Uterus (tissue), 4 donors: ENCODE results near the gene FAHD1. TPM values are rescaled to one million over a fixed set of nuclear protein-coding genes. Genes with fewer than 3 reads are reported as not detected.

Source experiments
- DNase-seq, 2 donors: peaks; one replicate each; pipeline ENCODE4 v3.0.0-alpha.2; 2019 to 2020
- H3K27ac ChIP-seq, 2 donors: fragments of 200-600 bp; sonication (generic); 1 replicate in 1 of 2; 2 replicates in 1 of 2; pipeline ENCODE4 v1.5.1; 2016 to 2018
- H3K27me3 ChIP-seq, 2 donors: fragments of 200-600 bp; sonication (generic); one replicate each; pipeline ENCODE4 v1.5.1; 2018 to 2019; ENCODE audit warnings: control low read depth in 1 of 2
- H3K36me3 ChIP-seq, 2 donors: fragments of 200-600 bp; sonication (generic); one replicate each; pipeline ENCODE4 v1.5.1; 2019; ENCODE audit warnings: control low read depth in 1 of 2
- H3K4me1 ChIP-seq, 2 donors: fragments of 200-600 bp; sonication (generic); one replicate each; pipeline ENCODE4 v1.5.1; 2018 to 2019; ENCODE audit warnings: control low read depth in 1 of 2
- H3K4me3 ChIP-seq, 2 donors: fragments of 200-600 bp; sonication (generic); 1 replicate in 1 of 2; 2 replicates in 1 of 2; pipeline ENCODE4 v1.5.1; 2018 to 2019; ENCODE audit warnings: mild to moderate bottlenecking in 1 of 2
- H3K9me3 ChIP-seq, 2 donors: fragments of 200-600 bp; sonication (generic); one replicate each; pipeline ENCODE4 v1.5.1; 2019; ENCODE audit warnings: control low read depth in 1 of 2
- CTCF ChIP-seq, 4 experiments: fragments of 200-600 bp in 2 of 4; fragments of 450-650 bp in 2 of 4; sonication (generic) in 2 of 4; IDR thresholded peaks; one replicate each; pipeline ENCODE4 v1.5.1; 2016 to 2019; ENCODE audit warnings: antibody characterized with exemption in 4 of 4, mild to moderate bottlenecking in 2 of 4, moderate library complexity in 1 of 4
- POLR2A ChIP-seq, 2 donors: fragments of 450-650 bp; IDR thresholded peaks; one replicate each; pipeline ENCODE4 v1.6.1; 2016; ENCODE audit warnings: antibody characterized with exemption in 2 of 2, mild to moderate bottlenecking in 1 of 2, moderate library complexity in 1 of 2
- intact Hi-C: fragments of 100-400 bp; cut with DNase I; formaldehyde crosslinking; loops from one replicate; pipeline ENCODE4 v1.15.1; 2023; ENCODE audit warnings: low total_unique reads
- total RNA-seq, 4 donors: library from RNA; depleted of rRNA in 3 of 4; stranded (reverse); fragments of >200 nt in 3 of 4; gene quantifications; one replicate each; pipeline versions ENCODE4 v1.1.0 to v1.2.4, GENCODE V29; 2014 to 2023
- donor health status: DM: yes; HTN: yes; CAD: no.

The FAHD1 gene
- total RNA-seq, 4 donors from 2014 or later: 3.5 to 115 (median 22.2) TPM

DNA sequence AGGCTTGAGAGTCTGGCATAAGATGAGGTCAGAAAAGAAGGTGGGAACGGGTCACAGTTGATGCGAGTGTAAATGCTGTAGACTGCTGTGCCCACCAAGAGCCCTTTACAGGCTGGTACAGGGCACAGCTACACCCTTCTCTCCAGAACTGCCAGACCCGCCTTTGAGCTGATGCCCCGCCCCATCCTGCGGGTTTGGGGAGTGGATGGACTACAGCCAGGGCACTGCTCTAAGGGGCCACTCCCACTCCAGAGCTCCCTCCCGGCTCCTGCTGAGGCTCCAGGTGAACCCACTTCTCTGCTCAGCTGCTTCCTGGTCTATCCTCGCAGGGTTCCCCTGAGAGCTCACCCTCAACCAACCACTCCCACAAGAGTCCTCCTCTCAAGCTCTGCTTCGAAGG, 32.6 kb downstream of the FAHD1 start:
- H3K27ac ChIP-seq: no peak overlapping the region
- no peaks in the 10 kb centered on the region for H3K4me1 ChIP-seq
- no peak overlapping the region for H3K4me3 ChIP-seq
- TF ChIP-seq POLR2A (IDR thresholded peaks at IDR 0.05): no peak
- TF ChIP-seq CTCF (IDR thresholded peaks at IDR 0.05): no peak
- DNase-seq: no peak
- no peaks in the 10 kb centered on the region for H3K9me3 ChIP-seq
- H3K27me3 ChIP-seq: no peaks in the 10 kb centered on the region
- intact Hi-C loops: loop anchor here (5.0 kb wide), 1 partner anchor 73 kb away; no protein-coding TSS in a partner anchor
- no peaks in the 10 kb centered on the region for H3K36me3 ChIP-seq

DNA sequence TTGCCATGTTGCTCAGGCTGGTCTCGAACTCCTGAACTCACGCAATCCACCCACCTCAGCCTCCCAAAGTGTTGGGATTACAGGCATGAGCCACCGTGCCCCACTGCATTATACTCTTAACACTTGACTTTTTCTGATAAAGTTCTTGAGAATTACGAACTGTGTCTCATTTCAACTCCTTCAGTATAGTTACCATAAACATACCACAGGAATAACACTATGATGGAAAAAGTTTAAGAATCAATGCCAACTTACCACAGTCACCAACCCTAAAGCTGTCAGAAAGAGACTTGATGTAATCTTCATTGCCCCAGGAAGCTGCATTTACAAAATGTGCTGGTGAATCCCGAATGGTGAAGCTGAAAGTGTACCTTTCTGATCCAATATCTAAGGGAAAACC, 34.7 kb downstream of the FAHD1 start:
- Histone ChIP-seq H3K27me3 (no peaks in the 10 kb centered on the region), H3K27ac (no peak overlapping the region), H3K36me3 (no peaks in the 10 kb centered on the region), H3K4me3 (no peak overlapping the region), H3K4me1 (no peaks in the 10 kb centered on the region), H3K9me3 (no peaks in the 10 kb centered on the region)
- intact Hi-C loops: loop anchor here (5.0 kb wide), 1 partner anchor 71 kb away; no protein-coding TSS in a partner anchor
- TF ChIP-seq CTCF (IDR thresholded peaks at IDR 0.05) (no peak), POLR2A (IDR thresholded peaks at IDR 0.05) (no peak)
- no peak for DNase-seq

- Histone ChIP-seq H3K4me3 (no peak overlapping the region), H3K9me3 (no peaks in the 10 kb centered on the region), H3K27ac (no peak overlapping the region), H3K4me1 (no peaks in the 10 kb centered on the region), H3K36me3 (no peaks in the 10 kb centered on the region), H3K27me3 (no peaks in the 10 kb centered on the region)
- TF ChIP-seq POLR2A (IDR thresholded peaks at IDR 0.05): no peak
- no peak for TF ChIP-seq CTCF (IDR thresholded peaks at IDR 0.05)
- no peak for DNase-seq
- intact Hi-C loops: loop anchor here (5.0 kb wide), 1 partner anchor 70 kb away; no protein-coding TSS in a partner anchor
Observed at GRCh38 chr16:1862394-1862793, 35.4 kb downstream of the FAHD1 start.

DNA sequence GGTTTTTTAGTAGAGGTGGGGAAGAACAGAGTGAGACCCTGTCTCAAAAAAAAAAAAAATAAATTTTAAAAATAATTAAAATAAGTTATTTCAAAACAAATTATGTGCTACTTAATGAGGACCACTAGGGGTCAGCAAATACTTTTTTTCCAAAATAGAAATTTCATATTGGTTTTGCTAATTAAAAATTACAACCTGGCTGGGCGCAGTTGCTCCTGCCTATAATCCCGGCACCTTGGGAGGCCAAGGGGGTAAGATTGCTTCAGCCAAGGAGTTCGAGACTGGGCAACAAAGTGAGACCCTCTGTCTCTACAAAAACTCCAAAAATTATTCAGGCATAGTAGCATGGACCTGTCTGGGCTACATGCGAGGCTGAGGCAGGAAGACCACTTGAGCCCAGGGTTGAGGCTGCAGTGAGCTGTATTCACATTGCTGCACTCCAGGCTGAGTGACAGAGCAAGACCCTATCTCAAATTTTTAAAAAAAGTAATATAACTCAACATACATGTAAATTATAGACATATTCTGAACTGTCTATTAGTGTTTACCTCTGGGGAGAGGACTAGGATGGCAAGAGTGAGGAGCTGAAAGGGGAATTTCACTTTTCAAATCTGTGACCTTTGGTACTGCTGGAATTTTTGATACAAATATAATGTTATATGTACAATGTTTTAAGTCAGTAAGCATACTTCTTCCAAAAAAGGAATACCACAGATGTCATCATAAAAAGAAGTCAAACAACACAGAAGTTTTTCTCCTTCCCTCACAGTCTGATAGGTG, 36.9 kb downstream of the FAHD1 start:
- H3K27ac ChIP-seq: no peak overlapping the region
- intact Hi-C loops: loop anchor here (5.0 kb wide), 1 partner anchor 68 kb away; no protein-coding TSS in a partner anchor
- no peak overlapping the region for H3K4me3 ChIP-seq
- no peaks in the 10 kb centered on the region for H3K9me3 ChIP-seq
- no peaks in the 10 kb centered on the region for H3K36me3 ChIP-seq
- H3K4me1 ChIP-seq: no peaks in the 10 kb centered on the region
- no peak for DNase-seq
- H3K27me3 ChIP-seq: no peaks in the 10 kb centered on the region
- peak; percentile 31 to 52 (median 46) for TF ChIP-seq CTCF (IDR thresholded peaks at IDR 0.05)
- TF ChIP-seq POLR2A (IDR thresholded peaks at IDR 0.05): no peak

DNA sequence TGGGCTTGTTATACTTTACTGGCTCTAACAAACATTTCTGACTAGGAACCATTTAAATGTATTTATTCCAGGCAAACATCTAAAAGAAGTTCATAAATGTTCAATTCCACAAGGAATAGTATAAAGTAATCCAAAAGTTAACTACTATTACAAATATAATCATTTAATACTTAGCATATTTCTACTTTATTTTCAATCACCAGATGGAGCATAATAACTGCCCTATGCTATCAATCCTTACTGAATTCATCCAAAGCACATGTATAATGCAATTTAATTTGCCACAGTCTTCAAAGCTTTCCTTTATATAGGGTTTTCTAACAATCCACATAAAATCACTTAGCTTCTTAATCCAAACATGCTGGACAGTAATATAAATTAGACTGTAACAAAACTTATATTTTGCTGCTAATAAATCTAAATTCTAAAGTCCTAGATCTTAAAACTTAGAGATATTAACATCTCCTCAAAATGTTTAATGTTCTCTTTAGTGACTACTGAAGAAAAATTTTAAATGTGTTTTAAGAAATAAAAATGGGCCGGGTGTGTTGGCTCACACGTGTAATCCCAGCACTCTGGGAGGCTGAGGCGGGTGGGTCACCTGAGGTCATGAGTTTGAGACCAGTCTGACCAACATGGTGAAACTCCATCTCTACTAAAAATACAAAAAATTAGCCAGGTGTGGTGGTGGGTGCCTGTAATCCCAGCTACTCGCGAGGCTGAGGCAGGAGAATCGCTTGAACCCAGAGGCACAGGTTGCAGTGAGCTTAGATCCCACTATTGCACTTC, 39.1 kb downstream of the FAHD1 start:
- H3K4me1 ChIP-seq: no peaks in the 10 kb centered on the region
- intact Hi-C loops: no loop called here
- no peak overlapping the region for H3K27ac ChIP-seq
- no peaks in the 10 kb centered on the region for H3K36me3 ChIP-seq
- no peak overlapping the region for H3K4me3 ChIP-seq
- H3K9me3 ChIP-seq: no peaks in the 10 kb centered on the region
- no peaks in the 10 kb centered on the region for H3K27me3 ChIP-seq
- no peak for TF ChIP-seq POLR2A (IDR thresholded peaks at IDR 0.05)
- no peak for TF ChIP-seq CTCF (IDR thresholded peaks at IDR 0.05)
- DNase-seq: no peak
